ENCODE results near the gene SEMA3F.

The SEMA3F gene

DNA sequence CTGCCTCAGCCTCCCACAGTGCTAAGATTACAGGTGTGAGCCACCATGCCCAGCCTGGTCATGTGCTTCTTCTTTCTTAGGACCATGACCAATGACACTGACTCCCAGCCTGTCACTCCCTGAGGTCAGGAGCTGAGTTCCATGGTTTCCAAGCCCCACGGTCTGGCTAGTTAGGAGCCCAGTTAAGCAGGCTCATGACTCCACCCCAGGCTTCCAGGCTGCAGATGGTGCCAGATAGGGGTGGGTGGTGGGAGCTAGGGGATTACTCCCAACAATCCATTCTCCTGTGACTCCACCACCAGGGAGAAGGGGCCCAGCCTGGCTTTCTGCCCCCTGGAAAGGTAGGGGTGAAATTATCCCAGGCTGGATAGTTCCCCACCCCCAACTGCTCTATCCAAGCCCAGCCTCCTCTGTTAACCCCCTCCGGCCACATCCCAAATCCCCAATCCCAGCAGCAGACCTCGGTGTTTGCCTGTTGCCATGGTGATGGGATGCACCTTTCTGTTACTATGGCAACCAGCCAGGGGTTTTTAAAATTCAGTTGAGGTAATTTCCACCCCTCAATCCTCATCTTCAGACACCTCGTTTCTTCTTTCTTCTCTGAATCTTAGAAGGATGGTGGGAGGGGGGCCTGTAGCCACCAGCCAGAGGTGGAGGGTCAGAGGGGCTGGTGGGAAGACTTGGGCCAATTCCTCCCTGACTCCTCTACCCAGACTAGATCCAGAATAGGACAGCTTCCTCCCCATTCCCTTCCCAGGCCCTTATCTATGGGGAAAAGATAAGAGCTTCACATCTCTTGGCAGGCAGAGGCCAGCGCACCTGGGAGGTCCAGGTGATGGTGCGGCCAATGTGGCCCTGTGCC is 22.5 kb upstream of the SEMA3F start:
- DNase-seq (ENCODE audit: low read depth): no peak

- no peak for DNase-seq (ENCODE audit: low read depth)
Observed at GRCh38 chr3:50133283-50133615, 21.9 kb upstream of the SEMA3F start.

DNA sequence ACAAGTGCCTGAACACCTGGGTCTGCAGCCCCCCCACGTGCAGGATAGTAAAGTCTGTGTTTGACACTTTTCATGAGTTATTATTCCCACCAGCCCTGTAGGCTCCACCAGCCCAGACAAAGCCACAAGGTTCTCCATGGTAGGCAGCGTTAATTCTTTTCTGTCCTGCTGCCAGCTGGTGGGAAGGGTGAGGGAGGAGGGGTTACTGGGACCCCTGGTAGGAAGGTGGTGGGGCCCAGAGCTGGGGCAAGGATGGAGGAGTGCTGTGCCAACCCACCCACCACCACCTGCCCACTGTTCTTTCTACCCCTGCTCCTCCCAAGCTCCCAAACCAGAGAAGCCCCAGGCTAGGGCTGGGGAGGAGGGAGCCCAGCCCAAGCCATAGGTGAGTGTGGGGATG is 20.8 kb upstream of the SEMA3F start:
- no peak for DNase-seq (ENCODE audit: low read depth)

DNA sequence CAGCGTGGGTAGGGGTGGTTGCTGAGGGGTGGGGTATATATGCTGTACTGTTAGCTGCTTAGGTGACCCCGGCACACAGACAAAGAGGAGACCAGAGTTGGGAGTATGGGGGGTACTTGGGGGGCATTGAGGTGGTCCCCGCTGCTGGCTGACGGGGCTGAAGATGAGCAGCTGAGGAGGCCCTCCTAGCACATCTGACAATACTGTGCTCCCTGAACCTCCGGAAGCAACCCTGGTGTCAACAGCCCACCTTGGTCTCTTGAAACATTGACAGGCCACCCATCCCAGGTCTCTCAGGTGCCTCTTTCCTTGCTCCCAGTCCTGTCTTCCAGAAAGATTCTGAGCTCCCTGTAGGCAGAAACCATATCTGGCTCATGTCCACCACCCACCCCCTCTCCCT is 19.2 kb upstream of the SEMA3F start:
- no peak for DNase-seq (ENCODE audit: low read depth)

DNA sequence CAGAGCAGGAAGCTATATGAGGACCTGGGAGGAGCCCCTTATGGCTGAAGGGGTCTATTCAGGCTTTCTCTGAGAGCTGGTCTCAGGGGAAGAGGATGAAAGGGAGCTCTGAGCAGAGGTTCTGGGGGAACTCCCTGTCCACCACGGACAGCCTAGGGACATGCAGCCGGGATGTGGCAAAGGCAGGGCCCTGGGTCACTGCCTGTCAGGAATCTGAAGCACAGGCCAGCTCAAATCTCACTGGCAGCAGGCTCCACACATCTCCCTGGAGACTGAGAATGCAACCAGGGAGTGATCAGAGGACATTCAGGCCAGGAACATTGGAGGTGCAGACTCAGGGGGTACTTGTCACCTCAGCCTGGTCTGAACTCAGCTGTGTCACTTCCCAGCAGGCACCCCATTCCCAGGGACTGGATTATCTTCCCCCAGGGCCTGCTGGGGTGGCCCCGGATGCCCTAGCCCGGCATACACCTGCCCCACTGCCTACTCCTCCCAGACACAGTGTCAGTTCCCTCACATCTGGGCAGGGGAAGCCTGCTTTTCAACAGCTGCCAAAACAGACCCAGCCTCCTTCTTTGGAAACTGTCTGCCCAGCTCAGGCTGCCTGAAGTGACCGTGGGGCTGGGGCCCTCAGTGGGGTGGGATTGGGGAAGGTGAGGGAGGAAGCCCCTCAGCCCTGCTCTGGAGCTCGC is 18.3 kb upstream of the SEMA3F start:
- no peak for DNase-seq (ENCODE audit: low read depth)

GRCh38 chr3:50137531-50137930 is 17.6 kb upstream of the SEMA3F start:
- no peak for DNase-seq (ENCODE audit: low read depth)

- no peak for DNase-seq (ENCODE audit: low read depth)
Observed at GRCh38 chr3:50138266-50139200, 16.6 kb upstream of the SEMA3F start.

- no peak for DNase-seq (ENCODE audit: low read depth)
Observed at GRCh38 chr3:50139308-50139707, 15.8 kb upstream of the SEMA3F start.

GRCh38 chr3:50139718-50140423 is 15.3 kb upstream of the SEMA3F start:
- no peak for DNase-seq (ENCODE audit: low read depth)

DNA sequence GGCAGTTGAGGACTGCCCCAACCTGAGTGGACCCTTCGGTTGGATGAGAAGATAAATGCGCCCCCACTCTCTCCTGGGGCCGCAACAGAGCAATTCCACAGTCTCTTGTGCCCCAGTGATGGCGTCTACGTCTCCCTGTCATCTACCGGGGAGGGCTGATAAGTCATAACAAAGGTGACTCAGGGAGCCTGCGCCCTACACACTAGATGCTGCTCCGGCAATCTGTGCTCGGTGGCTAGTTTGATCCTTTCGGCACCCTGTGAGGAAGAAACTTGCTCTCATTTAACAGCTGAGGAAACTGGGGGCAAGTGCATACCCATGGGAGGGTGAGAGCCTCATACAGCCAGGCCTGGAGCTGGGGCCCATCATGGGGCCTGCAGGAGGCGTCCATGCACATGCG is 14.1 kb upstream of the SEMA3F start:
- DNase-seq (ENCODE audit: low read depth): no peak

DNA sequence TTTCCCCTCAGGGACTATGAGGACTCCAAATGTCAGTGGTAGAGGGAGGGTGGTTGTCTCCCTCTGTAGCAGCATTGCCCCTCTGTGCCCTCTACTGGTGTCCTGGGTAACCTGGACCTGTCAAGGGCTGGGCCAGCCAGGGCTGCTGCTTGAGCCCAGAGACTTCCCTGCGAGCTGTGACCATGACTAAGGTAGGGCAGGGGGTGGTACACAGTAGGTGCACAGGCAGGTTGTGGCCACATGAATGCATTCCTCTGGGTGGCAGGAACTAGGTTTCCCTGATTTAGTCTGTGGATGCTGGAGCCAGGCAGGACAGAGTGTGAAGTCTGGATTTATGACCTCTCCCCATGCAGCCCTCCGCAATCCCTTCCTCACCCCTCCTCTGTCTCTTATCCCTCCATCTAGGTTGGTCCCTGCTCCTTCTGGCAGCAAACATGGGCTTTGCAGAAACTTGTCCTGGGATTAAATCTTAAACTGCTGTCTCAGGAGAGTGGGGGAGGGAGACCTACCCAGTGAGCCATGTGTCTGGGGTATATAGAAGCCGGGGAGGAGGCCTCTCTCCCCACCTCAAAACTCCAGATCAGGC is 8.7 kb upstream of the SEMA3F start:
- DNase-seq (ENCODE audit: low read depth): no peak

- DNase-seq (ENCODE audit: low read depth): no peak
Observed at GRCh38 chr3:50147016-50147415, 8.1 kb upstream of the SEMA3F start.

DNA sequence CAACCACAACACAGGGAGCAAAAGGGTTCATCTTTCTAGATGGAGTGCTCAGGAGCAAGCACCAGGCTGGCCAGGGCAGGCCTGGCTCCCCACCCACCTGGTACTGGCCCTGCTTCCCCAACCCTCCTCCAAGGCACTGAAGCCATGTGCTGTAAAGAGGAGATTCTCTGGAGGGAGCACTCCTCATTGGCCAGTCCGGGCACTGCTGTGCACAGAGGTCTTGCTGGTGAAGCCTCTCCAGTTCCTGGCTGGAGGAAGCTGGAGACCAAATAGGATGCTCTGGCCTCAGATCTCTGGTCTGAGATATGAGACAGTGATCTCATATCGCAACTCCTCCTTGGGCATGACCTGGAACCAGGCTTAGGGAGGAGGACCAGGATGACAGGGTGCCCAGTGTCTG is 7.7 kb upstream of the SEMA3F start:
- DNase-seq (ENCODE audit: low read depth): no peak

GRCh38 chr3:50147861-50148260 is 7.3 kb upstream of the SEMA3F start:
- DNase-seq (ENCODE audit: low read depth): no peak

GRCh38 chr3:50150404-50150750 is 4.7 kb upstream of the SEMA3F start:
- DNase-seq (ENCODE audit: low read depth): no peak

DNA sequence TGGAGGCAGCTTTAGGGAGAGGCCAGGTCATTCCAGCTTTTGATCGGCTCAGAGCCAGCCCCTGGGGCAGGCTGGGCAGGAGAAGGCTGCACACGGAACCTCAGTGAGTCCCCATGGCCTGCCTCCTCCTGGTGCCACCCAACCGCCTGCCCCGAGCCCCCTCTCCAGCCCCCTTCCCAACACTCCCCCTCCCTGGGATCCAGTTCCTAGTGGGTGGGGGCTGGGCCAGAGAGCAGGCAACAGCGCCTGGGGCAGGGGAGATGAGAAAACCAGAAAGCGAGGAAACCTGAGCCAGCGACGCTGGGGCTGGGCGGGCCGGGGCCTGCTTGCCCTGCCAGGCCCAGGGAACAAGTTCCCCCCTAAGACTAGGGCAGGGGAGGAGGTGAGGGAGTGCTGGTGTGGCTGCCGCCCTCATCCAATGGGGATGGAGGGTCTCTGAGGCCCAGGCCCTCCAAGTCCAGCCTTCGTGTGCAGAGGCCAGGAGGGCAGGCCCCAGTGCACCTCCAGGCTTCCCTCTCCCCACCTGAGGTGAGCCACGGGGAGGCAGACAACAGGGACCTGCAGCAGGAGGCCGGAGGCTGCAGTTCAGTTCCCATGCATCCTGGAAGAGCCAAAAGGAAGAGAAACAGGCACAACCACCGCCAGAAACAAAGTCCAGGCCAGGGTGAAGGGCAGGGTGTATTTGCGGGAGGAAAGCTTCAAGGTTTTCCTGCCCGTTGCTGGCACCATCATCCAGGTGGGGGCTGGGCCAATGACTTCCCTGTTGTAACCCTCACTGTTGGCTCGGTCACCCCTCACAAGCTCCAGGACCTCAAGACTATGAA is 4.0 kb upstream of the SEMA3F start:
- DNase-seq (ENCODE audit: low read depth): no peak

- no peak for DNase-seq (ENCODE audit: low read depth)
Observed at GRCh38 chr3:50151728-50152127, 3.4 kb upstream of the SEMA3F start.

DNA sequence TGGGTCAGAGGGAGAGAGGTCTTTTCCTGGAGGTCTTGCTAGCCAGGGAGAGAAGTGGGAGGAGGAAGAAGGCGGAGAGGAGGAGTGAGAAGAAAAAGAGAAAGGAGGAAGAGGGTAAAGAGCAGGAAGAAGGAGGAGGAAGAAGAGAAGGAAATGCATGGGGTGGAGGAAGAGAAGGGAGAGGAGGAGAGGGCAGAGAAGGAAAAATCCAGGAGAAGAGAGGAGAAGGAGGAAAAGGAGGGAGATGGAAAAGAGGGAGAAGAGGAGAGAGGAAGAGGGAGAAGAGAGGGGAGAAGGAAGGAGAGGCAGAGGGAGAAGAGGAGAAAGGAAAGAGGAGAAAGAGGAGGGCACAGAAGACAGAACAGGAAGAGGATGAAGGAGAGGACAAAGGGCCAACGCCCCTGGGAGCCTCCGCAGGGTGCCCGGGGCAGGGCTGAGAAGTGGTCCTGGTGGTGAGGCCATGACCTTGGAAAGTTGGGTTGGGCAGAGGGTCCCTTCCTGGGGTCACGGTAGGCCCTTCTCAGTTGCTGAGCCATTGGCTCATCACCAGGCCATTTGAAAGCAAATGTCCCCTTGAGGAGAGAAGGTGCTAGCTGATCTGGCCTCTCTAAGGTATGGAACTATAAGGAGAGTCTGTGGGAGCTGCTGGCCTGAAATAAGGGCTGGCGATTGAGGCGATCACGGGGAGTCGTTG is 1.2 kb upstream of the SEMA3F start:
- DNase-seq (ENCODE audit: low read depth): no peak

DNA sequence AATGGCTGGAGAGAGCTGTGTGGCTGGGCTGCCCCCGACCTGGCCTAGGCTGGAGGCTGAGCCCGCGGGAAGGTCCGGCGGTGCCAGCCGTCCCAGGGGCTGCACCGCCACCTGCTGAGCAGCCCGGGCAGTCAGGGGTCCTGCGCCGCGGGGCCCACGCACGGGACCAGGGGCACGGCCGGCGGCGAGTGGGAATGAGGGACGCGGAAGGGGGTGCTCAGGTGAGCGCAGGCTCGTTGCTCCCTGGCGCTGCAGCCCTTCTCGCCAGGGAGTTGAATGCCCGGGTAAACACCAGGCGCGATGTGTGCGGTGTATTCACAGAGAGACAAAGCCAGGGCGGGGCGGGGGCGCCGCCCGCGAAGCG is 666 bp upstream of the SEMA3F start:
- DNase-seq (ENCODE audit: low read depth): no peak

DNA sequence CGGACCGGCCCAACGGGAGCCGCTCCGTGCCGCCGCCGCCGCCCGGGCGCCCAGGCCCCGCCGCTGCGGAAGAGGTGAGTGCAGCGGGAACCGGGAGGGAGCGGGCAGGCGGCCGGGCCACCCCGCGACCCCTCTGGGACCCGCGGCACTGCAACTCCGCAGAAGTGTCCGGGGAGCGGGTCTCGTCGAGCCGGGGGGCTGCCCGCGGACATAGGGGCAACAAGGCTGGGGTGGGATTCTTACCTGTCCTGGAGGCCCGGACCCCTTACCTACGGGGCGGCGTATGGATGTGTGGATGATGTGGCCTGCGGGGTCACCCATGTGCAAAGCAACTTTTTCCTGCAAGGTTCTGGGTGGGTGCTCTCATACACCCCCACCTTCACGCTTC is 361 bp downstream of the SEMA3F start:
- no peak for DNase-seq (ENCODE audit: low read depth)

Data from fibroblast of the conjunctiva (primary cell).